Kidney epithelial cell (primary cell): ENCODE data around the gene NDUFS2. TPM values are rescaled to one million over a fixed set of nuclear protein-coding genes. Genes with fewer than 3 reads are reported as not detected.

Source experiments
- DNase-seq: peaks from one replicate; pipeline ENCODE4 v3.0.0-alpha.2; 2010; ENCODE audit warnings: low read depth
- H3K27me3 ChIP-seq: 2 replicates; pipeline ENCODE4 v1.6.0; 2011; ENCODE audit warnings: low read length; ENCODE audit not compliant: control insufficient read depth, insufficient read depth
- H3K36me3 ChIP-seq: 2 replicates; pipeline ENCODE4 v1.5.1; 2011; ENCODE audit warnings: low read length; ENCODE audit not compliant: control insufficient read depth, insufficient read depth
- H3K4me3 ChIP-seq: 2 replicates; pipeline ENCODE4 v1.5.1; 2011; ENCODE audit warnings: low read depth, mild to moderate bottlenecking, control low read depth, low read length
- total RNA-seq: library from RNA; depleted of rRNA; stranded (reverse); fragments of >200 nt; gene quantifications from 2 replicates; pipeline ENCODE4 v1.2.3, GENCODE V29; 2015
- TF ChIP-seq, protein P1 (sequence below): IDR thresholded peaks from 2 replicates; pipeline ENCODE4 v1.5.1; 2011; ENCODE audit warnings: mild to moderate bottlenecking, moderate library complexity, low read length, control low read depth, inconsistent platforms; ENCODE audit not compliant: insufficient read depth, poor library complexity, severe bottlenecking

Gene NDUFS2
- total RNA-seq, 1 donor from 2014 or later, result 96.9 TPM

DNA sequence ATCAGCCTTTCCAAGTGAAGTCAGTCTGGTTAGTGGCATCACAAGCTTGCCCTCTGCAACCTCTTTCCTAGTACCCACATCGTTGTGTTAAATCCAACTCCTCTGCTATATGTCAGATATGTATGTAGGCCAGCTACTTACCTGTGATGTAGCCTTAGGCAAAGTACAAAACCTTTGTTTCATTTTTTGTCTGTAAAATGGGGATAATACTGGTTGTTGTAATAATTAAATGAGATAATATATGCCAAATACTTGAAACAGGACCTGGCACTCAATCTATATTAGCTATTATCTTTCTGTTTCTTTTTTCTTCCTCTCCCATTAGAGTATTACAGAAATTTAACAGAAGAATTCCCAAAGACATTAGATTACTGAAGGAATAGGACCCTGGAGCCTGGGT lies 57.6 kb downstream of the NDUFS2 start:
- H3K27me3 ChIP-seq, result peaks cover 42% of the 10 kb centered on the region
- DNase-seq, result no peak
- TF ChIP-seq, protein P1, sequence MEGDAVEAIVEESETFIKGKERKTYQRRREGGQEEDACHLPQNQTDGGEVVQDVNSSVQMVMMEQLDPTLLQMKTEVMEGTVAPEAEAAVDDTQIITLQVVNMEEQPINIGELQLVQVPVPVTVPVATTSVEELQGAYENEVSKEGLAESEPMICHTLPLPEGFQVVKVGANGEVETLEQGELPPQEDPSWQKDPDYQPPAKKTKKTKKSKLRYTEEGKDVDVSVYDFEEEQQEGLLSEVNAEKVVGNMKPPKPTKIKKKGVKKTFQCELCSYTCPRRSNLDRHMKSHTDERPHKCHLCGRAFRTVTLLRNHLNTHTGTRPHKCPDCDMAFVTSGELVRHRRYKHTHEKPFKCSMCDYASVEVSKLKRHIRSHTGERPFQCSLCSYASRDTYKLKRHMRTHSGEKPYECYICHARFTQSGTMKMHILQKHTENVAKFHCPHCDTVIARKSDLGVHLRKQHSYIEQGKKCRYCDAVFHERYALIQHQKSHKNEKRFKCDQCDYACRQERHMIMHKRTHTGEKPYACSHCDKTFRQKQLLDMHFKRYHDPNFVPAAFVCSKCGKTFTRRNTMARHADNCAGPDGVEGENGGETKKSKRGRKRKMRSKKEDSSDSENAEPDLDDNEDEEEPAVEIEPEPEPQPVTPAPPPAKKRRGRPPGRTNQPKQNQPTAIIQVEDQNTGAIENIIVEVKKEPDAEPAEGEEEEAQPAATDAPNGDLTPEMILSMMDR, result no peak
- no peaks in the 10 kb centered on the region for H3K36me3 ChIP-seq
- no peak overlapping the region for H3K4me3 ChIP-seq

DNA sequence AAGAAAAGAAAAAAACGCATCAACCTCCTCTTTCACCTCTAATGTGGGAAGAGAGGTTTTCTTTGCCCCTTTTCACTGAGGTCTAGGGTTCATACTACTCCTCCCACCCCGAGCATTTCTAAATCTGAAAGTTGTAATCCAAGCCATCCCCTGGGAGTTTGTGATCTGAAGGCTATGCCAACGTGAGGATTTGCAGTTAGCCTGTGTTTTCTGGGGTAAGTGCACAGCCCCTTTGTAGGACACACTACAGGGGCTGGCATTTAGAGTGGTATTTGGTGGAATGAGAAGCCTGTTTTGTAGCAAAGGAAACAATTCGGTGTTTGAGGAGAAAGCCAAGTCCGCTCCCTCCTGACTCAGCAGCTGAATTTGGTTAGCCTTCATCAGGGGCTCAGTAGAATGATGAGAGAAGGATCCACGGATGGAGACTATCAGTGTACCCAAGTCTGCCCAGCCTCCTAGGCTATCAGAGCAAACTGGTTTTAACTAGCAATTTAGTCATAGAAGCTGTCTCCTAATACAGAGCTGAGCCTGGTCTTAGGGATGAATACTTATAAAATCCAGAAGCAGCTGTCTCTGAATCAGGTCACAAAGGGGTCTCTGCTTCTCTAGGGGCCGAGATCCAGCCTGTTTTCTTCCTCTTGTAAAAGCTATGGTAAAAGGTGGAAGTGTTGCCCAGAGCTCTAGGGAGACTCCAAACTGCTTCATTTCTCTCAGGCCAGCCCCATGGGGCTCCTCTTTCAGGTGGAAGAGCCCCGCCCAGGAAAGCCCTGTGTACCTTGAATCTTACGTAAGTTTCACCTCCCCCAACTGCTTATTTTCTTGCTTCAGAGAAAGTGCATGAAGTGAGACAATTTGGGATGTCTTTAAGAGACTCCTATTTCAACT lies 58.5 kb downstream of the NDUFS2 start:
- Histone ChIP-seq H3K27me3 (peaks cover 42% of the 10 kb centered on the region), H3K4me3 (no peak overlapping the region), H3K36me3 (no peaks in the 10 kb centered on the region)
- TF ChIP-seq, protein P1, result no peak
- no peak for DNase-seq

DNA sequence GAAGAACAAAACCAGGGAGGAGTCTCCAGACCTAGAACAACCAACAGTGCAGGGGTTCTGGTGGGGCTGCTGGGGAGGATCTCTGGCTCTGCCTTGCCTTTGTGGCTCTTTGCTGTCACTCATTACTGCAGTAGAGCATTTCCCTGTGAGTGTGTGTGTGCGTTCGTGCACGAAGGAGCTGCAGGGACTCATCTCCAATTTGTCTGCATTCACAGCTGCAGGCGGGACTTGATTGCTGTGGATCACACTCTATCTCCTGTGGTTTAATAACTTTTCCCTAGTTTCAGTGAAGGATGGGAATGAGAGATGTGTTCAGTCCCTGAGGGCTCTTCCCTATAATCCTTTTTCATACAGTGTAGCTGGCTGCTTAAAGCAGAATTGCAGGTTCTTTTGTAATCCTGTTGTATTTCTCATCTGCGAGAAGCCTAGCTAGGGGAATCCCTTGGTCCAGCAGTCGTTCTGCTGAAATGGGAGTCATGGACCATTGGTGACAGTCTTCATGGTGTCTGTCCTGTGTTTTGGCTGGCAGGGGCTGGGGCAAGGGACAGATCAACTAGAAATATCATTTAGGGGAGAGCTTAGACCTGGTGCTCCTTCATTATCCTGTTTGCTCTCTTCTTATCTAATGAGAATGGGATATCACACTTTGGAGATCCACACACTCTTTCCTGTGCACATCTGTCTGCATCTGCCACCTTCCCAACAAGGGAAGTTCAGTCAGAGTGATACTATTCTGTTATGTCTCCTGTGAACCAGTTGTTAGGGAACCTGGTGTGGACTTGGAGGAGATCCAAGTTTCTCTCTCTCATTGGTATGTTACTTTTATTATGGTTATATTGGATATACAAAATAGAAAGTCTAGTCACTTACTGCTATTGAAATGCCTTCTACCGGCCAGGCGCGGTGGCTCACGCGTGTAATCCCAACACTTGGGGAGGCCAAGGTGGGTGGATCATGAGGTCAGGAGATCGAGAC lies 59.4 kb downstream of the NDUFS2 start:
- no peaks in the 10 kb centered on the region for H3K36me3 ChIP-seq
- TF ChIP-seq, protein P1, result no peak
- DNase-seq, result no peak
- no peak overlapping the region for H3K4me3 ChIP-seq
- peaks cover 42% of the 10 kb centered on the region for H3K27me3 ChIP-seq

Other genes with a start within 250 kb of the NDUFS2 start
- not detected in 2 replicates for gene ITLN2, start 247.6 kb upstream of the NDUFS2 start, total RNA-seq
- 81.7 and 87.0 TPM in 2 replicates for gene F11R, start 181.2 kb upstream of the NDUFS2 start, total RNA-seq
- 112 and 116 TPM in 2 replicates for gene TSTD1, start 163.4 kb upstream of the NDUFS2 start, total RNA-seq
- 45.9 and 55.7 TPM in 2 replicates for gene USF1, start 156.4 kb upstream of the NDUFS2 start, total RNA-seq
- gene ARHGAP30, start 132.5 kb upstream of the NDUFS2 start, total RNA-seq, result 0.07 and 0.42 TPM in 2 replicates
- 13.1 and 13.6 TPM in 2 replicates for gene NECTIN4, start 112.8 kb upstream of the NDUFS2 start, total RNA-seq
- 2.9 and 3.1 TPM in 2 replicates for gene KLHDC9, start 104.0 kb upstream of the NDUFS2 start, total RNA-seq
- 98.4 and 132 TPM in 2 replicates for gene PFDN2, start 84.3 kb upstream of the NDUFS2 start, total RNA-seq
- 28.7 and 35.8 TPM in 2 replicates for gene NIT1, start 84.3 kb upstream of the NDUFS2 start, total RNA-seq
- 29.3 and 42.1 TPM in 2 replicates for gene DEDD, start 69.7 kb upstream of the NDUFS2 start, total RNA-seq
- gene UFC1, start 48.4 kb upstream of the NDUFS2 start, total RNA-seq, result 59.6 and 85.0 TPM in 2 replicates
- 10.5 and 12.6 TPM in 2 replicates for gene USP21, start 42.9 kb upstream of the NDUFS2 start, total RNA-seq
- 20.4 and 28.3 TPM in 2 replicates for gene PPOX, start 35.9 kb upstream of the NDUFS2 start, total RNA-seq
- gene B4GALT3, start 24.9 kb upstream of the NDUFS2 start, total RNA-seq, result 39.4 and 45.7 TPM in 2 replicates
- gene ADAMTS4, start 3.3 kb upstream of the NDUFS2 start, total RNA-seq, result 0.21 and 0.33 TPM in 2 replicates
- not detected in 2 replicates for gene FCER1G, start 12.9 kb downstream of the NDUFS2 start, total RNA-seq
- not detected in 2 replicates for gene APOA2, start 21.3 kb downstream of the NDUFS2 start, total RNA-seq
- gene TOMM40L, start 23.7 kb downstream of the NDUFS2 start, total RNA-seq, result 6.2 and 8.0 TPM in 2 replicates
- not detected in 2 replicates for gene NR1I3, start 35.8 kb downstream of the NDUFS2 start, total RNA-seq
- gene PCP4L1, start 56.4 kb downstream of the NDUFS2 start, total RNA-seq, result not detected in 2 replicates
- gene MPZ, start 107.6 kb downstream of the NDUFS2 start, total RNA-seq, result 0.14 and 0.54 TPM in 2 replicates
- 42.8 and 47.0 TPM in 2 replicates for gene SDHC, start 112.0 kb downstream of the NDUFS2 start, total RNA-seq
- gene CFAP126, start 165.5 kb downstream of the NDUFS2 start, total RNA-seq, result not detected in 2 replicates